ENCODE data around the gene GPD1L.
"Not testable (repeated sequence)": the region's sequence is repeated elsewhere in the genome, so short reads cannot be mapped to it uniquely, and the experiment has no call there.

Gene GPD1L

GRCh38 chr3:32106929-32107362, 526 bp downstream of the GPD1L start:
- no peak for DNase-seq

- not testable (repeated sequence) for DNase-seq
Measured at GRCh38 chr3:32108224-32108623, 1.8 kb downstream of the GPD1L start.

GRCh38 chr3:32109256-32109655, 2.8 kb downstream of the GPD1L start:
- DNase-seq = no peak

- no peak for DNase-seq
Measured at GRCh38 chr3:32110233-32110760, 3.9 kb downstream of the GPD1L start.

GRCh38 chr3:32111560-32111959, 5.1 kb downstream of the GPD1L start:
- no peak for DNase-seq

GRCh38 chr3:32113566-32113965, 7.1 kb downstream of the GPD1L start:
- no peak for DNase-seq

GRCh38 chr3:32113981-32114545, 7.6 kb downstream of the GPD1L start:
- no peak for DNase-seq

GRCh38 chr3:32114546-32115386, 8.3 kb downstream of the GPD1L start:
- not testable (repeated sequence) for DNase-seq

GRCh38 chr3:32117320-32117719, 10.9 kb downstream of the GPD1L start:
- no peak for DNase-seq

- DNase-seq = no peak
Measured at GRCh38 chr3:32118215-32118614, 11.8 kb downstream of the GPD1L start.

- no peak for DNase-seq
Measured at GRCh38 chr3:32120471-32120870, 14.1 kb downstream of the GPD1L start.

GRCh38 chr3:32121137-32121536, 14.7 kb downstream of the GPD1L start:
- no peak for DNase-seq

- no peak for DNase-seq
Measured at GRCh38 chr3:32123620-32124019, 17.2 kb downstream of the GPD1L start.

GRCh38 chr3:32125012-32125411, 18.6 kb downstream of the GPD1L start:
- DNase-seq = no peak

- DNase-seq = no peak
Measured at GRCh38 chr3:32126305-32127015, 20.0 kb downstream of the GPD1L start.

- no peak for DNase-seq
Measured at GRCh38 chr3:32127219-32127826, 20.9 kb downstream of the GPD1L start.

- DNase-seq = no peak
Measured at GRCh38 chr3:32128936-32129335, 22.5 kb downstream of the GPD1L start.

- no peak for DNase-seq
Measured at GRCh38 chr3:32129832-32130231, 23.4 kb downstream of the GPD1L start.

- no peak for DNase-seq
Measured at GRCh38 chr3:32132121-32132520, 25.7 kb downstream of the GPD1L start.

GRCh38 chr3:32132706-32133105, 26.3 kb downstream of the GPD1L start:
- no peak for DNase-seq

GRCh38 chr3:32136703-32137102, 30.3 kb downstream of the GPD1L start:
- no peak for DNase-seq

GRCh38 chr3:32137870-32138269, 31.4 kb downstream of the GPD1L start:
- DNase-seq = no peak

GRCh38 chr3:32138545-32139104, 32.2 kb downstream of the GPD1L start:
- DNase-seq = no peak
